ENCODE measurements around the gene TBC1D4. TPM values are rescaled to one million over a fixed set of nuclear protein-coding genes. Genes with fewer than 3 reads are reported as not detected.

TBC1D4 gene
- total and polyA plus RNA-seq, 2 donors from 2014 or later: 14.7 to 51.8 TPM

GRCh38 chr13:75416327-75417011, 65.5 kb downstream of the TBC1D4 start:
- peak overlapping the region in 1 of 2 donors; percentile 51 for H3K27ac ChIP-seq (ENCODE audit: low read depth in 2 of 2, low read length in 2 of 2)
- peaks cover 4 to 20% (median 12%) of the 10 kb centered on the region in 3 donors for H3K4me1 ChIP-seq (ENCODE audit: control insufficient read depth in 2 of 3, insufficient read depth in 2 of 3, low read depth in 1 of 3, low read length in 3 of 3)
- H3K9me3 ChIP-seq (ENCODE audit: control insufficient read depth in 2 of 3, insufficient read depth in 1 of 3, low read length in 3 of 3): no peaks in the 10 kb centered on the region
- H3K9ac ChIP-seq (ENCODE audit: low read length in 3 of 3): peak overlapping the region in 1 of 3 donors; percentile 27
- FAIRE-seq (no peak), DNase-seq (peak in 2 of 5 donors; percentile 43 to 49)
- TF ChIP-seq, protein P1, sequence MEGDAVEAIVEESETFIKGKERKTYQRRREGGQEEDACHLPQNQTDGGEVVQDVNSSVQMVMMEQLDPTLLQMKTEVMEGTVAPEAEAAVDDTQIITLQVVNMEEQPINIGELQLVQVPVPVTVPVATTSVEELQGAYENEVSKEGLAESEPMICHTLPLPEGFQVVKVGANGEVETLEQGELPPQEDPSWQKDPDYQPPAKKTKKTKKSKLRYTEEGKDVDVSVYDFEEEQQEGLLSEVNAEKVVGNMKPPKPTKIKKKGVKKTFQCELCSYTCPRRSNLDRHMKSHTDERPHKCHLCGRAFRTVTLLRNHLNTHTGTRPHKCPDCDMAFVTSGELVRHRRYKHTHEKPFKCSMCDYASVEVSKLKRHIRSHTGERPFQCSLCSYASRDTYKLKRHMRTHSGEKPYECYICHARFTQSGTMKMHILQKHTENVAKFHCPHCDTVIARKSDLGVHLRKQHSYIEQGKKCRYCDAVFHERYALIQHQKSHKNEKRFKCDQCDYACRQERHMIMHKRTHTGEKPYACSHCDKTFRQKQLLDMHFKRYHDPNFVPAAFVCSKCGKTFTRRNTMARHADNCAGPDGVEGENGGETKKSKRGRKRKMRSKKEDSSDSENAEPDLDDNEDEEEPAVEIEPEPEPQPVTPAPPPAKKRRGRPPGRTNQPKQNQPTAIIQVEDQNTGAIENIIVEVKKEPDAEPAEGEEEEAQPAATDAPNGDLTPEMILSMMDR (IDR thresholded peaks at IDR 0.05; ENCODE audit: borderline replicate concordance, extremely low read depth, insufficient read depth): no peak
- no peak overlapping the region for H3K4me3 ChIP-seq (ENCODE audit: low read length in 3 of 3)
- no peaks in the 10 kb centered on the region for H3K27me3 ChIP-seq (ENCODE audit: control insufficient read depth, insufficient read depth, low read length)
- no peaks in the 10 kb centered on the region for H3K36me3 ChIP-seq (ENCODE audit: control insufficient read depth in 2 of 3, insufficient read depth in 3 of 3, low read length in 3 of 3)
- intact Hi-C loops (cut with DNase I): no loop called here

GRCh38 chr13:75415694-75416093, 66.3 kb downstream of the TBC1D4 start:
- Histone ChIP-seq H3K4me3 (ENCODE audit: low read length in 3 of 3) (no peak overlapping the region), H3K27ac (ENCODE audit: low read depth in 2 of 2, low read length in 2 of 2) (no peak overlapping the region), H3K4me1 (ENCODE audit: control insufficient read depth in 2 of 3, insufficient read depth in 2 of 3, low read depth in 1 of 3, low read length in 3 of 3) (peaks cover 4 to 20% (median 10%) of the 10 kb centered on the region in 3 donors), H3K9ac (ENCODE audit: low read length in 3 of 3) (no peak overlapping the region), H3K27me3 (ENCODE audit: control insufficient read depth, insufficient read depth, low read length) (no peaks in the 10 kb centered on the region), H3K9me3 (ENCODE audit: control insufficient read depth in 2 of 3, insufficient read depth in 1 of 3, low read length in 3 of 3) (no peaks in the 10 kb centered on the region), H3K36me3 (ENCODE audit: control insufficient read depth in 2 of 3, insufficient read depth in 3 of 3, low read length in 3 of 3) (no peaks in the 10 kb centered on the region)
- FAIRE-seq: no peak
- DNase-seq: peak in 2 of 5 donors; percentile 54 to 66
- TF ChIP-seq, protein P1 (IDR thresholded peaks at IDR 0.05; ENCODE audit: borderline replicate concordance, extremely low read depth, insufficient read depth): no peak
- intact Hi-C loops (cut with DNase I): no loop called here

DNA sequence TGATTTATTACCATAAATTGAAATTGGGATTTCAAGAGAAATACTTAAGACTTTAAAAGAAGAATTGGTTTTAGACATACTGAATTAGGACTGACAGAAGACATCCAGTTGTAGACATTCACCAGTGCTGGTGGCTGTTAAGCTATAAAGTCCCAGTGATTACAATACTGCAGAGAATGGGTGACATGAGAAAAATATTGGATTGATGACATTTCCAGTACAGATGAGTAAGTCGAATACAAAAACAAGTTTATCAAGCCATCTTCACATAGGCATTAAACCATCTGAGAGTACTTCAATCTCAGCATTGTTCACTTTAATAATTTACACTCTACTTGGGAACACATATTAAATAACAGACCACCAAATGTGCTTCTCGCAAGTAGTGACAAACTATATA, 66.8 kb downstream of the TBC1D4 start:
- DNase-seq (no peak), FAIRE-seq (no peak)
- Histone ChIP-seq H3K27ac (ENCODE audit: low read depth in 2 of 2, low read length in 2 of 2) (no peak overlapping the region), H3K36me3 (ENCODE audit: control insufficient read depth in 2 of 3, insufficient read depth in 3 of 3, low read length in 3 of 3) (no peaks in the 10 kb centered on the region), H3K4me3 (ENCODE audit: low read length in 3 of 3) (no peak overlapping the region), H3K27me3 (ENCODE audit: control insufficient read depth, insufficient read depth, low read length) (no peaks in the 10 kb centered on the region), H3K4me1 (ENCODE audit: control insufficient read depth in 2 of 3, insufficient read depth in 2 of 3, low read depth in 1 of 3, low read length in 3 of 3) (peaks cover 4 to 20% (median 11%) of the 10 kb centered on the region in 3 donors), H3K9me3 (ENCODE audit: control insufficient read depth in 2 of 3, insufficient read depth in 1 of 3, low read length in 3 of 3) (no peaks in the 10 kb centered on the region), H3K9ac (ENCODE audit: low read length in 3 of 3) (no peak overlapping the region)
- TF ChIP-seq, protein P1 (IDR thresholded peaks at IDR 0.05; ENCODE audit: borderline replicate concordance, extremely low read depth, insufficient read depth): no peak
- intact Hi-C loops (cut with DNase I): no loop called here
